ELR (cell line): ENCODE results near the gene CSRP1.

Source experiments
- DNase-seq: peaks from one replicate; pipeline ENCODE4 v3.0.0-alpha.2; 2015; ENCODE audit warnings: low read depth

CSRP1 gene

DNA sequence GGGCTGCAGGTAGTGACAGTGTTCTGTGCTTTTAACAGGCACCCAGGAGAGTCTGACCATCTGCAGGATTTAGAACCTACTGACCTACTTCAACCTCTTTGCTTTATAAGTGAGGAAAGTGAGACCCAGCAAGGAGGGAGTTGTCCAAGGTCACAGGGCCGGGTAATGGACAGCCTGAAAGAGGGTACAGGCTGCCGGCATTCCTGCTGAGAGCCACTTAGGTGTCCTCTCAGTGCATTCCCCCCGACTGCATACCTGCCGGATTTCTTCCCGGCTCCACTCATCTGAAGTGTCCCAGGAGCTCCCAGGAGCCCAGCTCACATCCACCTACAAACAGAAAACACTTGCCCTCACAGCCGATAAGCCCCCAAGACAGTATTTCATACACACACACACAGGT, 51.8 kb downstream of the CSRP1 start:
- DNase-seq = no peak

GRCh38 chr1:201454608-201455007, 52.3 kb downstream of the CSRP1 start:
- no peak for DNase-seq

GRCh38 chr1:201452866-201453265, 54.1 kb downstream of the CSRP1 start:
- DNase-seq = peak; percentile 39

DNA sequence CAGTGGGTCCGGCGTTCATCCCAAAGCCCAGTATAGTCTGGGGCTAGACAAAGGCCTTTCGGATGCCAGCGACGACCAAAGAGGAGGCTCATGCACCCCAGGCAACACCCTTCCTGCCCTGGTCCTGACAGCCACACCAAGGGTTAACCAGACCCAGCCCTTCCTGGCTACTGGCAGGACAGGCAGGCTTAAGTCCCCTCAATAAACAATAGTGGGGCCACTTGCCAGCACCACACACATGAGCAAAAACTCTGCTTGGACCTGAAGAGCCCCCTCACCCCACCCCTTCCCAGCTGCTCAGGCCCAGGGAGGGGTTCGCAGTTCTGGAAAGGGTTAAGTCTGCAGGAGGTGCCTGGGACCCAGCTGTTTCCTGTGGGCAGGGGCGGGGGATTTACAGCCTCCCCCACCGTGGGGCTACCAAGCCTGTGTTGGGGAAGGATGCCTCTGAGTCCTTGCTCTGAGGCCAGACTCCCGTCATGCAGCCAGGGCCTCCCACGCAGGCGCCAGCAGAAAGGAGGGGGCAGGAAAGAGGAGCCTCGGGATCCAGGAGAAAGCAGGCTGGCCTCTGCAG, 56.1 kb downstream of the CSRP1 start:
- DNase-seq = peak; percentile 72

DNA sequence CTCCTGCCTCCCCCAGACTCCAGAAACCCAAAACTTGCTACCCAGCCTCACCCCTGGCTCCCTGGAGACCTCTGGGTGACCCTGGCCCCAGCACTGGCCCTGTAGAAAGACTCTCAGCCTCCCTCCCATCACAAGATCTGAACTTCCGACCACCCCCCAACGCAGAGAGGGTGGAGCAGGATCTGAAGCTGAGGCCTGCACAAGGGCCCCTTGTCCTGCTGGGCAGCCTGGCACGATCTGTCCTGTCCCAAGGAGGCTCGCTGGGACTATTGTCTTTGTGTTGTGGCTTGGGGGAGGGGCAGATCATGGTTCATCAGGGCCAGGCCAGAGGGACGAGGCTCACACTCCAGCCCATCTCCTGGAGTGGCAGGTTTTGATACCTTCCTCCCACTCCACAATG, 57.9 kb downstream of the CSRP1 start:
- DNase-seq = no peak

- peak; percentile 74 for DNase-seq
Measured at GRCh38 chr1:201447903-201448871, 58.7 kb downstream of the CSRP1 start.

DNA sequence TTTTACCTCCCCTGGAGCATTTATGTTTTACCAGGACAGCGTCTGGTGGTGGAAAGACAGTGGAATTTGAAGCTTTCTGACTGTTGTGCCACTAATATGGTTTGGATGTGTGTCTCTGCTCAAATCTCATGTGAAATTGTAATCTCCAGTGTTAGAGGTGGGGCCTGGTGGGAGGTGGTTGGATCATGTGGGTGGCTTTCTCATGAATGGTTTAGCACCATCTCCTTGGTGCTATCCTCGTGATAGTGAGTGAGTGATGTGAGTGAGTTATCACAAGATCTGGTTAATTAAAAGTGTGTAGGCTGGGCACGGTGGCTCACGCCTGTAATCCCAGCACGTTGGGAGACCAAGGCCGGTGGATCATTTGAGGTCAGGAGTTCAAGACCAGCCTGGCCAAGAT, 61.6 kb downstream of the CSRP1 start:
- no peak for DNase-seq

- peak; percentile 82 for DNase-seq
Measured at GRCh38 chr1:201444792-201445191, 62.1 kb downstream of the CSRP1 start.

DNA sequence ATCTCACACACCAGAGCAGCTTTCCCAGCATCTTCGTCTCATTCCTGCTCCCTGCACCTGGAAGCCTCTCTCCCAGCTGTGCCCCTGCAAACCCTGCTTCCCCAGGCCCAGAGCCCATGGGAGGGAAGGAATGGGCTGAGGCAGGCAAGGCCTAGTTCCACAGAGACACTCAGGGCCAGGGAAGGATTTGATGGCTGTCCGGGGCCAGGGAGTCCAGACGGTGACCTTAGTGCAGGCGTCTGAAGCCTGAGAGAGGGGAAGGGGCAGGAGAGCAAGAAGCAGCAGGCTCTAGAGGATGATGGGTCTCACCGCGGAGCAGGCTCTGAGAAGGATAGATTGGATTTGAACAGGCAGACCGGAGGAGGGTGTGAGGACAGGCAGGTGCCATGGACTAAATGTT, 63.2 kb downstream of the CSRP1 start:
- DNase-seq = no peak

- DNase-seq = no peak
Measured at GRCh38 chr1:201436969-201437368, 70.0 kb downstream of the CSRP1 start.

DNA sequence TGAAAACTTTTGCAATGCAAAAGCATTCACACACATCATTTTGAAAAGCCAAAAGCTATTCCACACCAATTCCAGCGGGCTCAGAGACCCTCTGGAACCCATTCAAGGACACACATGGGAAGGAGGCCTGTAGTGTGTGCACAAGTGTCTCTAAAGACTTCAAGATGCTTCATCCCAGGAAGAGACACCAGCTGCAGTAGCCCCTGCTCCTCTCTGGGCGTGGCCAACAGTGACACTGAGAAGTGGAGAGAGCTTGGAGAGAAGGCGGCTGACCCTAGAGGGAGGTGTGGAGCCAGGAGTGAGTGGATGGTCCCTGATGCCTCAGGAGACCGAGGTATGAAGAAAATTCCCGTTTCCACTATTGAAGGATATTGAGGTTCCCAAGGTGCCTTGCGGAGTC, 70.5 kb downstream of the CSRP1 start:
- DNase-seq = peak; percentile 70

GRCh38 chr1:201434266-201434665, 72.7 kb downstream of the CSRP1 start:
- DNase-seq = no peak

DNA sequence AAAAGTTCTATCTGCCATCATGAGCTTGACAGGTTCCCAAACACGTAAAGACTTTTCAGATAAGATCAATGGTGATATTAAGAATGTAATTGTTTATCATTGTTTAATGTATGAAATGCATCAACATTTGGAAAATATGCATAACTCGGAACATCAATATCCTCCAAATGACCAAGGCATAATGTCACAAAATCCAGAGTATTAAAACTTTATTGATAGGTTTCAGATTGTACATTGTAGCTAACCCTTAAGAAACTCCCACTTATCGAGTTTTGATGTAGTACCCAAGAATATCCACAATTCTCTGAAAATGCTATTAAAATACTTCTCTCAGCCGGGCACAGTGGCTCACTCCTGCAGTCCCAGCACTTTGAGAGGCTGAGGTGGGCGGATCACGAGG, 73.3 kb downstream of the CSRP1 start:
- no peak for DNase-seq
